IPS DF 19.7 (cell line): ENCODE data around the gene NPLOC4.

ENCODE experiments used
- DNase-seq: peaks from one replicate; pipeline ENCODE4 v3.0.0-alpha.2; 2013; ENCODE audit warnings: low read depth, low spot score

The NPLOC4 gene

DNA sequence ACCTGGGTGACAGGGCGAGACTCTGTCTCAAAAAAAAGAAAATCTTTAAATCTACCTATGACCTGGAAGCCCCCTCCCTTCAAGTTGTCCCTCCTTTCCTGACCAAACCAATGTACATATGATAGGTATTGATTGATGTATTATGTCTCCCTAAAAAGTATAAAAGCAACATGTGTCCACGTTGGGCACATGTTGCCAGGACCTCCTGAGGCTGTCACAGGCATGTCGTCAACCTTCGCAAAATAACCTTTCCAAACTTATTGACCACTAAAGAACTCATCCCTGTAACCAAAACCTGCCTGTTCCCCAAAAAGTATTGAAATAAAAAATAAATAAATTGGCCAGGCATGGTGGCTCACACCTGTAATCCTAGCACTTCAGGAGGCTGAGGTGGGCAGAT lies 25.1 kb upstream of the NPLOC4 start:
- DNase-seq: no peak

DNA sequence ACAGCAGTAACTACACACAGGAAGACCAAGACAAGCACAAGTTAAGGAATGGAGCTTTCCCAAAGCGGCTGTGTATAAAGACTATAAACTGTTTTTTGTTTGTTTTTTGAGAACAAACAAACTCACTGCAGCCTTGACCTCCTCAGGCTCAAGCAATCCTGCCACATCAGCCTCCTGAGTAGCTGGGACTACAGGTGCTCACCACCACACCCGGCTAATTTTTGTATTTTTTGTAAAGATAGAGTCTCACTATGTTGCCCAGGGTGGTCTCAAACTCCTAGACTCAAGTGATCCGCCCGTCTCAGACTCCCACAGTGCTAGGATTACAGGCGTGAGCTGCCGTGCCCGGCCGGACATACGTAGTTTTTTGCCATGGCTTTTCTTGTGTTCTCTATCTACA lies 23.5 kb upstream of the NPLOC4 start:
- DNase-seq: no peak

DNA sequence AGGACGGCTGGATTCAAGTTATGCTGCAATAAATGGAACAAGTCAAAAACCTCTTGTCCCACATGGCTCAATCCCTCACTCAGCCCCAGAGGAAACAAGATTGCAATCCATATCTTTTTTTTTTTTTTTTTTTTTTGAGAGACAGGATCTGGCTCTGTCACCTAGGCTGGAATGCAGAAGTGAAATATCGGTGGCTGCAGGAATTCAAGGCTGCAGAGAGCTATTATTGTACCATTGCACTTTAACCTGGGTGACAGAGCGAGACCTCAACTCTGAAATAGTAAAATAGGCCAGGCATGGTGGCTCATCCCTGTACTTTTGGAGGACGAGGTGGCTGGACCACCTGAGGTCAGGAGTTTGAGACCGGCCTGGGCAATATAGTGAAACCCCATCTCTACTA lies 22.1 kb upstream of the NPLOC4 start:
- no peak for DNase-seq

DNA sequence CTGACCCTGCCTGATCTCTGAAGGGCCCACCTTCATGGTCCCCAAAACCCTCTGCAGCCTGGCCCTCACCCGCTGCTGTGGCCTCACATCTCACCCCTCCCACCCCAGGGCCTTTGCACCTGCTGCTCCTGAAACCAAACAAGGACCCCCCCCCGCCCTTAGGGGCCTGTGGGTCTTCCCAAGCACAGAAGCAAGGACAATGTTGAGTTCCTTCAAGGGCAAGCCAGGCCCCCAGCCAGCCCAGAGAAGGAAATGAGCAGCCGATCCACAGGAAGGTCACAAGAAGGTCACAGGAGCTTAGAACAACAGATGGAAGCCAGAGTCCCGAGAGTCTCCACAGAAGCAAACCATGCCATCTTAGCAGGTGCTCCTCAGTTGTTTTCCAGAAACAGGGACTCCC lies 19.9 kb upstream of the NPLOC4 start:
- no peak for DNase-seq

DNA sequence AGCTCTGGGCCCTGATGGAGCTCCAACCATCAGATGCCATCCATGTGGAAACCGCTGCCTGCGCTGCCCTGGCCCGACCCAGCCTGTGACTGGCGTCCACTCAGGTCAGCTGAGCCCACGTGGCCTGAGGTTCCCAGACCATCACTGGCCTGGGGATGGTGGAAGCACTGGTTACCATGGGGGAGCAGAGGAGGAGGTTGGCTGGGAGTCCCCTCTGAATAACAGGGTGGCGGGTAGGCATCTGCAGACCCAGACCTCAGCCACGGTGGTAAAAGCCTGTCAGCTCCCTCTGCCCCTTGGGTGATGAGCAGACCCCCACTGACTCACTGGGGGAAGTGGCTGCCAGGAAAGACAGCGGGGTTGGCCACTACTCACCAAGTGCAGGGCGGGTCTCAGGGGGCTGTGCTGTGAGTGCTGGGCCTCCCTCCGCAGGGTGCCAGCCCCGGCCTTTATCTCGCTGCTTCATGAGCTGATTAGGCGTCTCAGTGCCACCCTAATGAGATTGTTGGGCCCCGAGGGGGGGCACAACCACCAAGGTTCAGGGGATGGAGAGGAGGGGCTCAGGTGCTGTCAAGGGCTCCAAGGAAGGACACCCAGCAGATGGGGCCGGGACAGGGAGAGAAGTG lies 19.3 kb upstream of the NPLOC4 start, which contains the start of gene PDE6G:
Gene PDE6G (minus strand): TSS at position 425 of the 626 bp plus-strand sequence. CDS start 3,237 bp downstream, outside the sequence.
- DNase-seq: no peak

DNA sequence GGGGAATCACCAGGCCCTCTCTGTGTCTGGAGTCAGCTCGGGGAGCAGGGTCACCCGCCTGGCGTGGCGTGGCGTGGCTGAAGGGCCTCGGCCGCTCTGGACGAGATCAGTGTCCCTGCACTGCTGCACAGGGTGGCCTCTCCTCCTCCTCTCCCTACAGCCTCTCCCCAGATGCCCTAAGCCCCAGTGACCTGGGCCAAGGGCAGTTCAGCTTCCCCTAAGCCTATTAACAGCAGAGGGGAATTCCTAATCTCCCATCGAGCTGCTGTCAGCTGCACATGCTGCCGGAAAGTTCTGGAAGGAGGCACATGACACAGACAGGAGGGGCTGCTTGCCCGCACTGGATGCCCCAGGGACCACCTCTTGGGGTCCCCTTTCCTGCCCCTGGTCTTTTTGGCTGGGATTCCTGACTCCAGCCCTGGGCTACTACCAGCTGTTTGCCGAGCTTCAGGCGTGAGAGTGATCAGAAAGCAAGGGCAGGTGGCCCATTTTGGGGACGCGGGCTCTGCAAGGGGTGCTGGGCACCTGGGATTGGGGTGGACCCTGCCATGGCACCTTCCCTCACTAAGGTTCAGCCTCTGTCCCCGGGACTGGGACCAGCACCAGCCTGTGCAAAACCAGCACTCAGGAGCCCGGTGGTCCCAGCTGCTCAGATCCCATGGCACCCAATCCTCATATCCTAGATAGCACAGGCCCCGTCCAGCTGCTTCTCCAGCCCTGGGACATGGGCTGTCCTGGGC lies 18.6 kb upstream of the NPLOC4 start:
- no peak for DNase-seq

DNA sequence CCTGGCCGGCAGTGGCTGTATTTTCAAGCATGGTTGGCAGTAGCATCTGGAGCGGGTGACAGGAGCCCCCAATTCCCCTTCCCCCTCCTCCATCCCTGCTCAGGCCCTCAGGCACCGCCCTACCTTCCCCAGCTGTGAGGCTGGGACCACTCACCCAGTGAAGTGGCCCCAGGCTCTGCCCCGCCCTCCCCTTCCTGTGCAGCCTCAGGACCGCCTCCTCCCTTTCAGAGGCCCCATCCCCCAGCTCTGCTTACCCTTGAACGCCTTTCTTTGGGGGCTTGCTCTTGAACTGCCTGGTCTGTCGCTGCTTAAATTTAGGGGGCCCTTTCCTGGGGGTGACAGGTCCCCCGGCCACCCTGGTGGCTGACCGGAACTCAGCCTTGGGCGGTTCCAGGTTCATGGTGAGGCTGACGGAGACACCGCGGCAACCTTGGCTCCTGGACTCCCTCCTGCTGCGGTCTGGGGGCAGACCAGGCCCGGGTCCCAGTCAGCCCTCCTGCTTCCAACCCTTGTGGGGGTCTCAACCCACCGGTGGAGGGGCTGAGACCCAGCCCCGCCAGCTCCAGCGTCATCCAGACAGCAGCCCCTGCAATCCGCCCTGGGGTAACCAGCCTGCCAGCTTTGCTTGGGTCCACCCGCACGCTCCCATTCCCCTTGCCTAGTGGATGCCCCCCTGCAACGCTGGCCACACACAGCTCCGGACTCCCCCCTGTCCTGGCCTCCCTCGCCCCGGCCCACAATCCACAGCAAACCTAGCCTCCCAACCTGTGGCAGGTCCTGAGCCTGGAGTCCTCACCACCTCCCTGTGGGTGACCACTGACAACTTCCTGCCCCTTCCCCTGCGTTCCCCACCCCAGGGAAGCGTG lies 16.2 kb upstream of the NPLOC4 start:
- no peak for DNase-seq

DNA sequence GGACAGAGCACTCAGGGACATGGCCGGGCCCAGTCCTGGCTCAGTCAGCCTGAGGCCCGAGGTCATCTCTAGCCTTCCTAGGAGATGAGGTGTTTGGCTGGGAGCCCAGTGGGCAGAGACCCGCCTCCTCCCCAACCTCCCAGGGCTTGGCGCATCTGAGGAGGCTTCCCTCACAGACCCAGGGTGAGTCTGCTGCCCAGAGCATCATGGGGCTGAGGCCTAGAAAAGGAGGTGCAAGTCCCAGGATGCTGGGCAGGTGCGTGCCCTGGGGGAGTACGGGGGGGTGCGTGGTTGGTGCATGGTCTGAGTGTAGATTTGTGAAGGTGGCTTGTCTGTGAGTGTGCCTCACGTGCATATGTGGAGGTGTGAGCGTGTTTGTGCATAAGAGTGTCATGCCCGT lies 14.8 kb upstream of the NPLOC4 start:
- no peak for DNase-seq

DNA sequence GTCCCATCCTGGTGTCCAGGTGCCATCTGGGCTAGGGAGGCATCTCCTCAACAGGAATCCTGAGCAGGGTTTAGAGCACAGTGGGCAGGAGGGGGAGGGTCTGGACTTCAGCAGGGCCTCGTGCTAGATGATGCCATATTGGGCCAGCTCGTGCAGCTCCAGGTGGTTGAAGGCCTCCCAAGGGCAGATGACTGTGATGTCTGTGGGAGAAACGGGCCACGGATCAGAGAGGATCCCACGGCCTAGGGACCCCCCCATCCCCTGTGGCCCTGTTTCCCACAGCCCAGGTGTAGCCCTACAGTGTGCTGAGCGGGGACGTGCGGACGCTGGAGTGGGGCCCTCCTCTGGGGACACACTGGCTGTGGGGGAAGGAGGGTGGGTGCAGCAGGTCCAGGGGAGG lies 14.0 kb upstream of the NPLOC4 start:
- no peak for DNase-seq

DNA sequence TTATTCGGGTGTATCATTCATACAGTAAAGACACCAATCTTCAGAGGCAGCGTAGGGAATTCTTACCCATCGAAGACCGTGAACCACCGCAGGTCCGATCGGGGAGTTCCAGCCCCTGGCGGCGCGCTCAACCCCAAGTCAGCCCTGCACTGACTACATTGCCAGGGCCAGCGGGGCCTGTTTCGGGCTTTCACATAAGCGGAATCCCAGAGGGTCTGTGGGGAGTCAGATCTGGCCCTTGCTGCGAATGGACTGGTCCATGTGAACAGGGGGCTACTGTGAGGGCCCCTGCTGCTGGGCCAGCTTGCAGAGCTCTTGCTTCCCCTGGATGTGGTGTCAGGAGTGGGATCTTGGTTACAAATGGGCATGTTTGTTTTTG lies 11.8 kb upstream of the NPLOC4 start:
- DNase-seq: no peak

DNA sequence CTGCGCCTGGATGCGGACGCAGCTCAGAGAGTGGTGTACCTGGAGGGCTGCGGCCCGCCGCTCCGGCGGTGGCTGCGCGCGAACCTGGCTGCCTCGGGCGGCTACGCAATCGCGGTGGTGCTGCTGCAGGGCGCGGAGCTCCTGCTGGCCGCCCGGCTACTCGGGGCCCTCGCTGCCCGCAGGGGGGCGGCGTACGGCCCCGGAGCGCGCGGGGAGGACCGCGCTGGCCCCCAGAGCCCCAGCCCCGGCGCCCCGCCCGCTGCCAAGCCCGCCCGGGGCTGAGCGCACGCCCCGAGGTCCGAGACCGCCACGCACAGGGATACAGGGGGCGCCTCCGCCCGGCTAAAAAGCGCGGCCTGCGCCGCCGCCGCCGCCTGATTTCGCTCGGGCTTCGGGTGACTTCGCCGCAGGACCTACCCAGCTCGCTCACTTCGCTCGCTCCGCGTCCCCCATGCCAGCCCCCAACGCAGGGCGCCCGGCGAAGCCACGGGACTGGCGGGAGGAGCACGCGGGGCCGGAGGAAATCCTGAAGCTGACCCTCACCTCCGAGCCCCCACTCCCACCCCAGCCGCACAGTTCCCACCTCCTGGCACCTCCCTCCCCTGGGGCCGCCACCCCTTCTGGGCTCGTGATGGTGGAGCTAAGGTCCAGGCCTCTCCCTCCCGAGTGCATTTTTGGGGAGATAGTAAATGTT lies 11.2 kb upstream of the NPLOC4 start:
- no peak for DNase-seq

DNA sequence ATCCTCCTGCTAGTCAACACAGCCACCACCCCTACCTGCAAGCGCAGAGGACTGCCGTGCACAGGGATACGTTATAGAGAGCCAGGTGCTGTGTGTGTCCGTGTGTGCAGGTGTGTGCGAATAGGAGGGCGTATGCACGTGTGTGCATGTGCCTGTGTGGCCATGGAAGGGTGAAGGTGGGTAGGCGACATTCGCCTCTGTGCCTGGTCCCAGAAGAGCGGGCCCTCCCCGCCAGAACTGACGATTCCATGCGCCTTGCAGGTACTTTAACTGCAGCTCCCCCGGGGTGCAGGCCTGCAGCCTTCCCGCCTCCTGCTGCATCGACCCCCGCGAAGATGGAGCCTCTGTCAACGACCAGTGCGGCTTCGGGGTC lies 10.7 kb upstream of the NPLOC4 start:
- no peak for DNase-seq

DNA sequence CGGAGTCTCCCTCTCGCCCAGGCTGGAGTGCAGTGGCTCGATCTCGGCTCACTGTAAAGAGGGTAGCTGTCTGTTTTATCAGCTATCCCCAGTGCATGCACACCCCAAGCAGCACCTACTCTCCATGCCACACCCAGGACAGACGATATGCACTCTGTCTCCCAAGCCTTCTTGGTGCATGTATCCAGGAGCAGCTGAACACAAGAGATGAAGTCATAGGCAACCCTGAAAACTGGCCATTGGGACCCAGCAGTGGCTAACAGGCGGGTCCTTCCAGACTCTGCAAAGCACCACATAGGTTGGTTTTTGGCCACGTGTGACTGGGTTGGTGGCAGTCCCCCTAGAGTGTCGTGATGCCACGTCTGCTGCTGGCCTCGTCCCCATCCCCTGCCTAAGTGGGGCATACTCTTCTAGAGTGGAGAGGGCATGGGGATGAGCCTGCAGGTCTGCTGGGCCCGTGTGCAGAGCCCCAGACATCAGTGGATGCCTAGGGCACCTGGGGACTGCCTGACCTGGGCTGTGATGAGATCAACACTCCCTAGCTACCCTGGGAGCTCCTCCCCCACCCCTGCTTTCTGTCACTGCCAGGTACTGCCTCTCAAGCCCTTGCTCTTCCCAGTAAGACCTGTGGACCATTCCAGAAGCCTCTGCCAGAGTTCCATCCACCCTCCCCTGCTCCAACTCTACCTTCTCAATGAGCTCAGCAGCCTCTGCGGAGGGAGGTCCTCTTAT lies 10.1 kb upstream of the NPLOC4 start:
- DNase-seq: no peak

DNA sequence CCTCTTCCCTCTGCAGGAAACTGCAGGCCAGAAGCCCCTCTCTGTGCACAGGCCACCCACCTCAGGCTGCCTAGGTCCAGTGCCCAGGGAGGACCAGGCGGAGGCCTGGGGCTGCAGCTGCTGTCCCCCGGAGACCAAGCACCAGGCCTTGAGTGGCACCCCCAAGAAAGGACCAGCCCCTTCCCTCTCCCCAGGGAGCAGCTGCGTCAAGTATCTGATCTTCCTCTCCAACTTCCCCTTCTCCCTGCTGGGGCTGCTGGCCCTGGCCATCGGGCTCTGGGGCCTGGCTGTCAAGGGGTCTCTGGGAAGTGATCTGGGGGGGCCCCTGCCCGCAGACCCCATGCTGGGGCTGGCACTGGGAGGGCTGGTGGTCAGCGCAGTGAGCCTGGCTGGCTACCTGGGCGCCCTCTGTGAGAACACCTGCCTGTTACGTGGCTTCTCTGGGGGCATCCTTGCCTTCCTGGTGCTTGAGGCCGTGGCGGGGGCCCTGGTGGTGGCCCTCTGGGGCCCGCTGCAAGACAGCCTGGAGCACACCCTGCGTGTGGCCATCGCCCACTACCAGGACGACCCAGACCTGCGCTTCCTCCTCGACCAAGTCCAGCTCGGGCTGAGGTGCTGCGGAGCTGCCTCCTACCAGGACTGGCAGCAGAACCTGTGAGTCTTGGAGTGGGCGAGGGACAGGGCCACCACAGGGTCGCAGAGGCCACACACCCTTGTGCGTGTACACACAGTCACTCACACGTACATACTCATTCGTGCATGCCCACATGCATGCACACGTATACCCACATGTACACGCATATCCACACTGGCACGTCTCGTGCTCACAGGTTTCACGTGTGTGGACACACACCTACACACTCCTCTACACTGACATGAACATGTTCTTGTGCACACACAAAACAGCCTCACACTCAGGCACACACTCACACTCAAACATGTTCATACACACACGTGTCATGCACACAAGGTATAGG lies 8.4 kb upstream of the NPLOC4 start:
- DNase-seq: no peak

DNA sequence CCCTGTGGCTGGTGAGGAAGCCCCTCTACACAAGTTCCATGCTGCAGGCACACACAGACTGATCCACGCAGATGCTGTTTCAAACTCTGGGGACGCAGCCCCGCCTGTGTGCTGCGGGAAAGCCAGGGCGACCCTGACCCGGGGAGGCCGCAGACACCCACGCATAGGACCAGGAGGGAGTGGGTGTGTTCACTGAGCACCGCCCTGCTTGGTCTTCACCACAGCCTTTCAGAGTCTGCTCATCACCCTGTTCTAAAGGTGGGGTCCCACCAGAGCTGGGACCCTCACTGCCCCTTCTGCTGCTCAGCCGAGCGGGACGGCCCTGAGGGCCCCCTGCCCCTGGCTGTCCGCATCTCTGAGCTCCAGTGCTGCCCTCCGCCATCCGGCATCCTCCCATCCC lies 7.6 kb upstream of the NPLOC4 start:
- DNase-seq: no peak

DNA sequence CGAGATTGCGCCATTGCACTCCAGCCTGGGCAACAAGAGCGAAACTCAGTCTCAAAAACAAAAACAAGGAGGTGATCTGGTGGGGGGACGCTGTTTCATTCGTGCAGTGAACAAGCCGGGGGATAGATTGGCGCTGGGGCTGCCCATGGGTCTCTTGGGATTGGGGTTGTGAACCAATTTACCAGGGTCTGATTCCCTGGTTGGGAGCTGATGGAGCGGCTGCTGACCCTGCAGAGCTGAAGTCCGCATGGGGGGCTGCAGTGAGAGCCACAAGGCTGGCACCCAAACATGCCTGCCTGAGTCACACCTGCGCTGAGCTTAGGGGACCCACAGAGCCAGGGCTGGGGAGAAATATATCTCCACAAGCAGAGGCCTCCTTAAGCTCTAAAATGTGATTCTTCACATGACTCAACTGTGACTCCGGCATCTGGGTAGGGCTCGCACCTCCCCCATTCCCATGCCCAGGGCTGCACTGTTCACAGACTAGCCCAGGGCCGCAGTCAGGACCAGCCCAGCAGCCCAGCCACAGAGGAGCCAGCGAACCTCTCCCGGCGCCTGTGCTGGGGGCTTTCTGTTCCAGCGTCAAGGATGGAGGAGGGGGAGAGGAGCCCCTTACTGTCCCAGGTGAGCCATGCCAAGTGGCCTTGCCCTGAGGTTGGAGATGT lies 5.0 kb upstream of the NPLOC4 start:
- DNase-seq: no peak

DNA sequence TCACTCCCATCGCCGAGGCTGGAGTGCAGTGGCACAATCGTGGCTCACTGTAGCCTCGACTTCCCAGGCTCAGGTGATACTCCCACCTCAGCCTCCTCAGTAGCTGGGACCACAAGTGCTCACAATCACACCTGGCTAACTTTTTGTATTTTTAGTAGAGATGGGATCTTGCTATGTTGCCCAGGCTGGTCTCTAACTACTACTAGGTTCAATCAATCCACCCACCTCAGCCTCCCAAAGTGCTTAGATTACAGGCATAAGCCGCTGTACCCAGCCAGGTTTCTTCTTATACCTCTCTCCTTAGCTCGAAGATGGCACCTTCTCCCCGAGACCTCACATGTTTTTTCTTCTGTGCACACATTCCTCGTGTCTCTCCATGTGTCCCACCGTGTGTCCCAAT lies 3.1 kb upstream of the NPLOC4 start:
- DNase-seq: no peak

DNA sequence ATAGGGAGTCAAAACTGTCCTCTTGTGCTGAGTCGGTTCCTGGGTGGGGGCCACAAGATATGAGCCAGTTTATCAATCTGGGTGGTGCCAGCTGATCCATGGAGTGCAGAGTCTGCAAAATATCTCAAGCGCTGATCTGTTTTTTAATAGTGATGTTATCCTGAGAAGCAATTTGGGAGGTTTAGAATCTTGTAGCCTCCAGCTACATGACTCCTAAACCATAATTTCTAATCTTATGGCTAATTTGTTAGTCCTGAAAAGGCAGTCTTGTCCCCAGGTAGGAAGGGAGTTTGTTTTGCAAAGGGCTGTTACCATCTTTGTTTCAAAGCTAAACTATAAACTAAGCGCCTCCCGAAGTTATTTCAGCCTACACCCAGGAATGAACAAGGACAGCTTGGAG lies 1.8 kb upstream of the NPLOC4 start:
- DNase-seq: no peak

DNA sequence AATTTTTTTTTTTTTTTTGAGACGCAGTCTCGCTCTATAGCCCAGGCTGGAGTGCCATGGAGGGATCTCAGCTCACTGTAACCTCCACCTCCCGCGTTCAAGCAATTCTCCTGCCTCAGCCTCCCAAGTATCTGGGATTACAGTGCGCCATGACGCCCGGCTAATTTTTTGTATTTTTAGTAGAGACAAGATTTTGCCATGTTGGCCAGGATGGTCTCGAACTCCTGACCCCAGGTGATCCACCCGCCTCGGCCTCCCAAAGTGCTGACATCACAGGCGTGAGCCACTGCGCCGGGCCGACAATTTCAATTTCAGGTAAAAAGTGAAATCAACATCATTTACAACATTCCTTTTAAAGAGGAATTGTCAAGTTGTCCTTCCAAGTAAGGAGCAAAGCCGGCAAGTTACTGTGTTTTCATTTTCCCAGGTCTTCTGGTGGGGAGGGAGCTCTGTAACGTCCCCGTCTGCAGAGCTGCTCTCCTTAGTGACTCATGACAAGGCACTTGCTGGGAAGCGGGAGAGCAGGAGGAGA lies 873 bp downstream of the NPLOC4 start:
- no peak for DNase-seq
